NCI-H1694 treated with DMSO at 0.1 percent for 48 hours (cell line): ENCODE measurements around the gene DAND5.
"Not testable (repeated sequence)": the region's sequence is repeated elsewhere in the genome, so short reads cannot be mapped to it uniquely, and the experiment has no call there.

Experiments
- DNase-seq: peaks from one replicate; lab custom pipeline; 2025; lab: John Stamatoyannopoulos, UW

The DAND5 gene

GRCh38 chr19:12967907-12968306 is 1.5 kb upstream of the DAND5 start:
- DNase-seq, result no peak

DNA sequence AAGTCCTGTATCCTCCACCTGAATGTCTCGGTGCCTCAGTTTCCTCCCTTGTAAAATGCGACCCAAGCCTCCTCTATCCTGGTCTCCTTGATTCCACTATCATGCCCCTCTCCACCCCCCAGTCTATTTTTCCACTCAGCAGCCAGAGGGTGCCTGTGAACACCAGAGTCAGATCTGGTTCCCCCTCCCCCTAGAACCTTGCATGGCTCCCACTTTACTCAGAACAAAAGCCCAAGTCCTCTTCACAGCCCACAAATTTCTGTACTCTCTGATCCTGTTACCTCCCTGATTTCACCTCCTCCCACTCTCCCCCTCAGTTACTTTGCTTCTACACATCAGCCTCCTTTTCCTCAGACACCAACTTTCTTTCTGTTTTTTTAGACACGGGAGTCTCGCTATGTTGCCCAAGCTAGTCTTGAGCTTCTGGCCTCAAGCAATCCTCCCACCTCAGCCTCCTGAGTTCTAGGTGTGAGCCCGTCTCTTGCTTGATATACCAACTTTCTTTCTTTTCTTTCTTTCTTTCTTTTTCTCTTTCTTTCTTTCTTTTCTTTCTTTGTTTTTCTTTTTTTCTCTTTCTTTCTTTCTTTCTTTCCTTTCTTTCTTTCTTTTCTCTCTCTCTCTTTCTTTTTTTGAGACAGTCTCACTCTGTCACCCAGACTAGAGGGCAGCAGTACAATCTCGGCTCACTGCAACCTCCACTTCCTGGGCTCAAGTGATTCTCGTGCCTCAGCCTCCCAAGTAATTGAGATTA is 869 bp downstream of the DAND5 start:
- no peak for DNase-seq

DNA sequence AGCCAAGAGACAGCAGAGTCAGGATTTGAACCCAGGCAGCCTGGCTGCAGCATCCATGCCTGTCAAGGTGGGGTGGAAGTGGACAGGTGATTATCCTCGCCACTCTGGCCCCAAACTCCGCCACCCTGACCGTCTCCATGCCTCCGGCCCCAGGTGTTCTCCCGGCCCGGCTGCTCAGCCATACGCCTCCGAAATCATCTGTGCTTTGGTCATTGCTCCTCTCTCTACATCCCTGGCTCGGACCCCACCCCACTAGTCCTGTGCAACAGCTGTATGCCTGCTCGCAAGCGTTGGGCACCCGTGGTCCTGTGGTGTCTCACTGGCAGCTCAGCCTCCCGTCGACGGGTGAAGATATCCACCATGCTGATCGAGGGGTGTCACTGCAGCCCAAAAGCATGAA is 3.9 kb downstream of the DAND5 start:
- DNase-seq, result no peak

GRCh38 chr19:12974301-12975220 is 5.2 kb downstream of the DAND5 start:
- peak; percentile 72 for DNase-seq

DNA sequence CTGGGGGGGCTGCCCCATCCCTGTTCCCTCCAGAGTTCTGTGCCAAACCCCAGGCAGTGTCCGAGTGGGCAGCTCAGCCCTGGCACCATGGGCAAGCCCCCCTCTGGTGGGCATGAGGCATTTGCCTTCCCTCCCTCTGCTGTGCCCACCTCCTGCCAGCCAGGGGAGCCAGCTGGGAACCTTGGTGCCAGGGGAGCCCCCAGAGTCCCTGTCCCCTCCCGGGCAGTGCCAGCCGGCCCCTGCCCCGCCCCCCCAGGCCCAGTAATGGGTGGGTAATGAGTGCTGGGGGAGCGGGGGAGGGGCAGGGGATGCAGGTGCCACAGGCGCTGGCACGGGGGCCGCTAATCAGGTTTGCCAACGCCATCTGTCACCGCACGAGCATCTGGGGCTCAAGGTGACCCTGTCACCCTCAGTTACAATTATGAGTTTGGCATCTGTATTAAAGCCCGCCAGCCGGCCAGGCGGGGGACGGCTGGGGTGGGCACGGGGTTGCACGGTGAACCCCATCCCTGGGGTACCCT is 5.9 kb downstream of the DAND5 start:
- DNase-seq, result peak; percentile 81

DNA sequence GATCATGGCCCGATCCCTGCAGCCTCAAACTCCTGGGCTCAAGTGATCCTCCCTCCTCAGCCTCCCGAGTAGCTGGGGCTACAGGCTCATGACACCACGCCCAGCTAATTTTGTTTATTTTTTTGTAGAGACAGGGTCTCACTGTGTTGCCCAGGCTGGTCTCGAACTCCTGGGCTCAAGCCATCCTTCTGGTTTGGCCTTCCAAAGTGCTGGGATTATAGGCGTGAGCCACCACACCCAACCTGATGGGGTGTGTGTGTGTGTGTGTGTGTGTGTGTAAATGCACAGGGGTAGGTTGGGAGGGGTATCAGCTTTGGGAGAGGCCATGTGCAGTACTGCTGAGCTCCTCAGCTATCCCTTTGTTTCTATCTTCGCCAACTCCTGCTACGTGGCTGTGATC is 6.7 kb downstream of the DAND5 start:
- not testable (repeated sequence) for DNase-seq

GRCh38 chr19:12979974-12980373 is 10.6 kb downstream of the DAND5 start:
- no peak for DNase-seq

DNA sequence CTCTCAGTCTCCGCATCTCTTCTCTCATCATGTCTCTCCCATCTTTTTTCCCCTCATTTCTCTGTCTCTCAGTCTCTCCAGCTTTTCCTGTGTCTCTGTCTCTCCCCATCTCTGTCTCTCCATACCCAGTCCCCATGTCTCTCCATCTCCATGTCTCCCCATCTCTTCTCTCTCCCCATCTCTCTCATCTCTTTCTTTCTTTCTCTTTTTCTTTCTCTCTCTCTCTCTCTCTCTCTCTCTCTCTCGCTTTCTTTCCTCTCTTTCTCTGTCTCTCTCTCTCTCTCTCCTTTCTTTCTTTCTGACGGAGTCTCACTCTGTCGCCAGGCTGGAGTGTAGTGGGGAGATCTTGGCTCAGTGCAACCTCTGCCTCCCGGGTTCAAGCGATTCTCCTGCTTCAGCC is 13.3 kb downstream of the DAND5 start:
- DNase-seq, result no peak

DNA sequence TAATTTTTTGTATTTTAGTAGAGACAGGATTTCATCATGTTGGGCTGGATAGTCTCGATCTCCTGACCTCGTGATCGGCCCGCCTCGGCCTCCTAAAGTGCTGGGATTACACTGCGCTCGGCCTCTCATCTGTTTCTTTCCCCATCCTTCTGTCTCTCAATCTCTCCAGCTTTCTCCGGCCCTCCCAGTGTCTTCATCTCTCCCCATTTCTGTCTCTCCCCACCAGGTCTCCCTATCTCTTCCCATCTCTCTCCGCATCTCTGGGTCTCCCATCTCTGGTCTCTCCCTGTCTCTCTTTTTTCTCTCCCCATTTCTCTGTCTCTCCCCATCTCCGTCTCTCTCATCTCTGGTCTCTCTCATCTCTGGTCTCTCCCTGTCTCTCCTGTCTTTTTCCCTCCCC is 13.7 kb downstream of the DAND5 start:
- DNase-seq, result no peak

DNA sequence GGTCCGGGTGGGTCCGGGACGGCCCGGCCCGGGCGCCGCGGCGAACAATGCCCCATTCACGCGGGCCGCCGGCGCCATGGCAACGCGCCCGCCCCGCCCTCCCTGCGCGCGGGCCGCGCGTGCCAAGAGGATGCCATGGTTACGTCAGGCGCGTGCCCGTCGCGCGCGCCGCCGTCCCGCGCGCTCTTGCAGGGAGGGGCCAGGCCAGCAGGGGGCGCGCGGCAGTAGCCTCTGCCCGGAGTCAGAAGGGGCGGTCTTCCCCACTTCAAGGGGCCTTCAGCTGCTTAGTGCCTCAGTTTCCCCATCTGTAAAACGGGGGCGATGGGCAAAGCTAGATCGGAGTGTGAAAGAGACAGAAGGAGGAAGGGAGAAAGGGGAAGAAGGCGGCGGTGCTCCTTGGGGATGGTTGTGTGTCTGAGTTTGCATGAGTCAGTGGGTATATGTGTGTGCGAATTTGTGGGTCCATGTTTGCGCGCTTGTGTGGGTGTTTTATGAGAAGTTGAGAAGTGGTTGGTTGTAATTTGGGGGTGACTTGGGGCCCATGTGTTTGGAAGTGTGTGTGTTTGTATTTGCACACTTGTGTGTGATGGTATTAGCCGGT is 14.3 kb downstream of the DAND5 start:
- peak; percentile 37 for DNase-seq

GRCh38 chr19:12984143-12984627 is 14.8 kb downstream of the DAND5 start:
- no peak for DNase-seq

DNA sequence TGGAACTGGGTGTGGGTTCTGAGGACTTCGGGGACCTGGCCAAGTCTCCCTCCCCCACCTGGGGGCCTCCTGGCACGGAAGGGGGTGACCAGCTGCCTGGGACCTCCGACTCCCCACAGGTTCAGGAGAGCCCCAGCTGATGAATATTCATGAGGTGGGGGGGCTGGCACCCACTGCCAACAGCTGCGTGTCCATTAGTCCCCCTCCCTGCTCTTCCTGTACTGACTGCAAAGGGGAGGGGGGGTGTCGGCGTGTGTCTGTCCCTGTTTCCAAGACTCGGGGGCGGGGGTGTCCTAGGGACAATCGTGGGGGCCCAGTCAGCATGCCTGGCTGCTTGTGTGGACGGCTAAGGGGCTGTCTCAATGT is 15.3 kb downstream of the DAND5 start:
- DNase-seq, result no peak

GRCh38 chr19:12985049-12985776 is 15.8 kb downstream of the DAND5 start:
- DNase-seq, result no peak

GRCh38 chr19:12986726-12987125 is 17.4 kb downstream of the DAND5 start:
- no peak for DNase-seq

GRCh38 chr19:12987190-12987589 is 17.8 kb downstream of the DAND5 start:
- DNase-seq, result no peak

DNA sequence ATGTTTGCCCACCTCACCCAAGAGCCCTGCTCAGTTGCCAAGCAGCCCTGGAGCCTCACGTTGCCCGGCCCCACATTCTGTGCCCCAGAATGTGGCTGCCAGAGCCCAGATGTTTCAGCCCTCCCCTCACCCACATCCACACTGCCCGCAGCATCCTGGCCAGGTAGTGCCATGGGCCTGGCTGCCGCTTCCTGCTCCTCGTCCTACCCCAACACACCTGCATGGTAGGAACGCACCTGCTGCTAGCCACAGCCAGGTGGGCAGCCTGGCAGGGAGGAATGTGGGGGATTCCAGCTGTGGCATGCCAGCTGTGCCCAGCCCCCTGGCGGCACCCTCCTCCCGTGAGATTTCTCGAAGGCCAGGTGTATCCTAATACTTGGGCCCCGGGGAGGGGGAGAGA is 18.4 kb downstream of the DAND5 start:
- DNase-seq, result no peak

GRCh38 chr19:12990431-12990830 is 21.1 kb downstream of the DAND5 start:
- DNase-seq, result no peak

DNA sequence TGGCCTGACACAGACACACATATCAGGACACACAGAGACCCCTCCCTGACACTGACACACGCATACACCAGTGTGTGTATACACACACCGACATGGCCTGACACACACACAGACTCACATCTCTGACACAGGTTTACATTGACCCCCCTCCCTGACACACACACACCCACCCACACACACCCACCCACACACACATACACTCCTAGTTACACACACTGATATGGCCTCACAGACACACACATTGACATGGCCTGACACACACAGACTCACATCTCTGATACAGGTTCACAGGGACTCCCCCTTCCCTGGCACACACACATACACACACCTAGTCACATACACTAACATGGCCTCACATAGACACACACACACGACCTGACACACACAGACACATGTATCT is 21.5 kb downstream of the DAND5 start:
- DNase-seq, result no peak

DNA sequence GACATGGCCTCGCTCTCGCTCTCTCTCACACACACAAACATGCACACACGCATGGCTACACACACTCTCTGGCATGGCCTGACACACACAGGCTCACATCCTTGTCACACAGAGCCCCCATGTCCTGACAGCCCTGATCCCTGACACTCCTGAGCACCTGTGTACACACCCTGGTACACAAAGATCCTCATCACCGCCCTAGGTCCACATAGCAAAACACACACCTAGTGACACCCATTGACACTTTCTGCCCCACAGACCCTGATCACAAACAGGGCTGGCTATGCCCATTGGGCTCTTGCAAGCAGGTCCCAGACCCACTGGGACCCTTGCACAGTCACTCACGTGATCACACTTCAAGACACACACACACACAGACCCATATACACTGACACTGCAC is 21.9 kb downstream of the DAND5 start:
- DNase-seq, result no peak

DNA sequence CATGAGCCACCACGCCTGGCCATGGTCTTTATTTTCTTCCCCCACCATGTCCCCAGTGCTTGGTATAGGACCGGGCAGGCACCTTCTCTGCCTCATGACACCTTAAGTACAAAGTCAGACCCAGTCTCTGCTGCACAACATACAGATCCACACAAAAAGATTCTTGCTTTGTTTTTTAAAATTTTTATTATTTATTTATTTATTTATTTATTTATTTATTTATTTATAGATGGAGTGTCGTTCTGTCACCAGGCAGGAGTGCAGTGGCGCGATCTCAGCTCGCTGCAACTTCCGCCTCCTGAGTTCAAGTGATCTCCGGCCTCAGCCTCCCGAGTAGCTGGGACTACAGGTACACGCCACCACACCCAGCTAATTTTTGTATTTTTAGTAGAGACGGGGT is 23.4 kb downstream of the DAND5 start:
- DNase-seq, result no peak

DNA sequence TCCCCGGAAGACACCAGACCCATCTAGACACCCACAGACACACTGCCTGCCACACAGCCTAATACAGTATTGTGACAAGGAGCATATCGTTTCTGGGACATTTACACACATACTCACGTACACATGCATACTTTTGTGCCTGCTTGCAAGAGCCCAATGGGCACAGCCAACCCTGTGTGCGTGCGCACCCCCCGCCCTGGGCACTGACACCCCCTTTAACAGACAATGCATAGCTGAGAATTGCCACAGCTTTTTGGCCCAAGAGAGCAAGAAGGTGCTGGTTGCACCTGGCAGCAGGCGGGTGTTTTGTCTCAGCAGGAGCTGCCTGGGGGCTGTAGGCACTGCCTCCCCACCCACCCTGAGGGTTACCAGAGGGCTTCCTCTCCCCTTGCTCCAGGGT is 24.2 kb downstream of the DAND5 start:
- no peak for DNase-seq
